CD14-positive monocyte (primary cell): ENCODE measurements around the gene FBXW12. TPM values are rescaled to one million over a fixed set of nuclear protein-coding genes. Genes with fewer than 3 reads are reported as not detected.
A peak's percentile ranks its signal among the peaks of the same experiment; 100 is the strongest.

Experiments
- DNase-seq, 3 donors: peaks; one replicate each; pipeline ENCODE4 v3.0.0-alpha.2; 2011 to 2022
- H2AFZ ChIP-seq: 2 replicates; pipeline ENCODE4 v1.6.0; 2012; ENCODE audit warnings: mild to moderate bottlenecking, low read depth, low read length, inconsistent platforms; ENCODE audit not compliant: insufficient read depth, poor library complexity, severe bottlenecking
- H3K27ac ChIP-seq, 2 donors: 1 replicate in 1 of 2; 2 replicates in 1 of 2; pipeline ENCODE4 v1.5.1; 2012 to 2013; ENCODE audit warnings: low read length in 2 of 2, control low read depth in 1 of 2, inconsistent platforms in 1 of 2, low read depth in 1 of 2, mild to moderate bottlenecking in 1 of 2
- H3K27me3 ChIP-seq, 2 donors: one replicate each; pipeline versions ENCODE4 v1.6.0 to v1.6.1; 2011 to 2013; ENCODE audit warnings: low read length in 2 of 2; ENCODE audit not compliant: control insufficient read depth in 2 of 2, insufficient read depth in 2 of 2
- H3K36me3 ChIP-seq, 2 donors: replicated peaks in 1 of 2; 1 replicate in 1 of 2; 2 replicates in 1 of 2; pipeline versions ENCODE4 v1.5.1 to v1.6.1; 2012 to 2013; ENCODE audit warnings: low read length in 2 of 2, control low read depth in 1 of 2, inconsistent platforms in 1 of 2, mild to moderate bottlenecking in 1 of 2; ENCODE audit not compliant: insufficient read depth in 2 of 2, control insufficient read depth in 1 of 2
- H3K4me1 ChIP-seq, 2 donors: 1 replicate in 1 of 2; 2 replicates in 1 of 2; pipeline versions ENCODE4 v1.5.1 to v1.6.1; 2012 to 2013; ENCODE audit warnings: low read length in 2 of 2, control low read depth in 1 of 2, inconsistent platforms in 1 of 2, mild to moderate bottlenecking in 1 of 2, moderate library complexity in 1 of 2; ENCODE audit not compliant: insufficient read depth in 2 of 2, control insufficient read depth in 1 of 2
- H3K4me2 ChIP-seq: replicated peaks from 2 replicates; pipeline ENCODE3; 2012; ENCODE audit warnings: low read length, moderate library complexity, mild to moderate bottlenecking; ENCODE audit not compliant: poor library complexity, severe bottlenecking; ENCODE audit errors: extremely low read depth
- H3K4me3 ChIP-seq, 3 experiments: fragments of 200-600 bp in 1 of 3; sonication (generic) in 1 of 3; replicated peaks in 1 of 3; 1 replicate in 2 of 3; 2 replicates in 1 of 3; pipeline ENCODE4 v1.5.1; 2011 to 2013; ENCODE audit warnings: low read length in 3 of 3, mild to moderate bottlenecking in 3 of 3, control low read depth in 2 of 3, low read depth in 2 of 3, inconsistent platforms in 1 of 3, moderate library complexity in 1 of 3
- H3K79me2 ChIP-seq: 2 replicates; pipeline ENCODE4 v1.6.0; 2012; ENCODE audit warnings: mild to moderate bottlenecking, control low read depth, inconsistent platforms, low read length, moderate library complexity; ENCODE audit not compliant: insufficient read depth
- H3K9ac ChIP-seq: 2 replicates; pipeline ENCODE4 v1.6.0; 2017; ENCODE audit warnings: low read length, mild to moderate bottlenecking; ENCODE audit not compliant: insufficient read depth, poor library complexity, severe bottlenecking
- H3K9me3 ChIP-seq, 2 donors: replicated peaks in 1 of 2; 1 replicate in 1 of 2; 2 replicates in 1 of 2; pipeline versions ENCODE4 v1.5.1 to v1.6.1; 2012 to 2013; ENCODE audit warnings: low read length in 2 of 2, control low read depth in 1 of 2; ENCODE audit not compliant: control insufficient read depth in 1 of 2, insufficient read depth in 1 of 2
- H4K20me1 ChIP-seq: 2 replicates; pipeline ENCODE4 v1.6.0; 2012; ENCODE audit warnings: mild to moderate bottlenecking, low read length, control low read depth, moderate library complexity; ENCODE audit not compliant: insufficient read depth
- H3K27ac Mint-ChIP-seq, 7 donors: one replicate each; pipeline ENCODE4 v1.8.0; 2020; ENCODE audit warnings: mild to moderate bottlenecking in 7 of 7, mixed read lengths in 7 of 7, moderate library complexity in 6 of 7, inconsistent platforms in 2 of 7
- H3K27me3 Mint-ChIP-seq, 3 donors: one replicate each; pipeline ENCODE4 v1.8.0; 2021 to 2022; ENCODE audit warnings: low read depth in 3 of 3, mild to moderate bottlenecking in 3 of 3, mixed read lengths in 3 of 3, moderate library complexity in 3 of 3, inconsistent platforms in 1 of 3
- H3K36me3 Mint-ChIP-seq, 2 donors: one replicate each; pipeline ENCODE4 v1.8.0; 2020; ENCODE audit warnings: mixed read lengths in 2 of 2, inconsistent platforms in 1 of 2, mild to moderate bottlenecking in 1 of 2
- H3K4me1 Mint-ChIP-seq: one replicate; pipeline ENCODE4 v1.8.0; 2020; ENCODE audit warnings: mild to moderate bottlenecking, mixed read lengths
- H3K4me3 Mint-ChIP-seq, 2 donors: one replicate each; pipeline ENCODE4 v1.8.0; 2020; ENCODE audit warnings: mild to moderate bottlenecking in 2 of 2, mixed read lengths in 2 of 2, moderate library complexity in 1 of 2
- H3K9me3 Mint-ChIP-seq, 7 donors: one replicate each; pipeline ENCODE4 v1.8.0; 2020 to 2022; ENCODE audit warnings: mixed read lengths in 7 of 7, mild to moderate bottlenecking in 6 of 7, moderate library complexity in 6 of 7, inconsistent platforms in 2 of 7
- WGBS: methylation state at CpG from one replicate; pipeline ENCODE4 v1.1.5; 2013; ENCODE audit warnings: missing lambda C conversion rate; ENCODE audit not compliant: insufficient coverage; 5-methylcytosine and 5-hydroxymethylcytosine counted together
- intact Hi-C, 2 donors: fragments of 100-400 bp; cut with micrococcal nuclease; formaldehyde crosslinking; loops; one replicate each; pipeline versions ENCODE4 v1.15.0 to v1.15.1; 2023
- polyA plus RNA-seq, 3 donors: library from polyadenylated mRNA; depleted of rRNA in 1 of 3; unstranded in 2 of 3; stranded (reverse) in 1 of 3; fragments of 300-500 nt in 2 of 3; fragments of >200 nt in 1 of 3; fragmentation: Illumina TruSeq in 2 of 3; gene quantifications; 1 replicate in 2 of 3; 2 replicates in 1 of 3; pipeline ENCODE4 v1.2.3, GENCODE V29; 2012 to 2021
- TF ChIP-seq, protein P1 (sequence below): fragments of 200-600 bp; IDR thresholded peaks from one replicate; pipeline ENCODE4 v1.8.0; 2022; ENCODE audit warnings: antibody characterized with exemption, mild to moderate bottlenecking

FBXW12 gene
- polyA plus RNA-seq, 3 donors: not detected

DNA sequence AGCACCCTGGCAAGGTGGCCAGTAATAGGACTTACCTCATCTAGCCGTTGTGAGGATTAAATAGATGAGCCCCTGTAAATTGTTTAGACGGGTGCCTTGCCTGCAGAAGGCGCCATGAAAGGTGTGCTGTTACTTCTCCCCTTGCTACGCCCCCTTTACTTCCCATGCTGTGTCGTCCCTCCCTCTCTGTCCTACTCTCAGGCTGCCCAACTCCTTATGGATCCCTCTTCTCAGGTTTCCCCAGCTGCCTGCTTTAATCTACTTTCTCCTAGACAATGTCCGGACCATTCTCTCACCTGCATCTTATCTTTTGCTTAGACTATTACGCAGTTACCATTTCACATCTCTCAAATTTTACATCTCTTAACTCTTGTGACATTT lies 1.7 kb upstream of the FBXW12 start:
- no peak overlapping the region for H3K4me3 Mint-ChIP-seq
- Histone ChIP-seq H3K27me3 (no peaks in the 10 kb centered on the region), H3K4me2 (no peak overlapping the region), H3K27ac (no peak overlapping the region), H3K9ac (no peak overlapping the region), H4K20me1 (no peaks in the 10 kb centered on the region), H3K9me3 (no peaks in the 10 kb centered on the region), H3K79me2 (no peaks in the 10 kb centered on the region), H3K36me3 (no peaks in the 10 kb centered on the region), H2AFZ (no peak overlapping the region), H3K4me1 (peaks cover 13 to 16% of the 10 kb centered on the region in 2 donors), H3K4me3 (no peak overlapping the region)
- intact Hi-C loops: no loop called here
- H3K4me1 Mint-ChIP-seq: peaks cover 31% of the 10 kb centered on the region
- TF ChIP-seq, protein P1, sequence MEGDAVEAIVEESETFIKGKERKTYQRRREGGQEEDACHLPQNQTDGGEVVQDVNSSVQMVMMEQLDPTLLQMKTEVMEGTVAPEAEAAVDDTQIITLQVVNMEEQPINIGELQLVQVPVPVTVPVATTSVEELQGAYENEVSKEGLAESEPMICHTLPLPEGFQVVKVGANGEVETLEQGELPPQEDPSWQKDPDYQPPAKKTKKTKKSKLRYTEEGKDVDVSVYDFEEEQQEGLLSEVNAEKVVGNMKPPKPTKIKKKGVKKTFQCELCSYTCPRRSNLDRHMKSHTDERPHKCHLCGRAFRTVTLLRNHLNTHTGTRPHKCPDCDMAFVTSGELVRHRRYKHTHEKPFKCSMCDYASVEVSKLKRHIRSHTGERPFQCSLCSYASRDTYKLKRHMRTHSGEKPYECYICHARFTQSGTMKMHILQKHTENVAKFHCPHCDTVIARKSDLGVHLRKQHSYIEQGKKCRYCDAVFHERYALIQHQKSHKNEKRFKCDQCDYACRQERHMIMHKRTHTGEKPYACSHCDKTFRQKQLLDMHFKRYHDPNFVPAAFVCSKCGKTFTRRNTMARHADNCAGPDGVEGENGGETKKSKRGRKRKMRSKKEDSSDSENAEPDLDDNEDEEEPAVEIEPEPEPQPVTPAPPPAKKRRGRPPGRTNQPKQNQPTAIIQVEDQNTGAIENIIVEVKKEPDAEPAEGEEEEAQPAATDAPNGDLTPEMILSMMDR: no peak
- H3K27ac Mint-ChIP-seq: peak overlapping the region in 1 of 7 donors; percentile 1
- no peaks in the 10 kb centered on the region for H3K36me3 Mint-ChIP-seq
- peaks cover 0 to 3% (median 0%) of the 10 kb centered on the region in 3 donors for H3K27me3 Mint-ChIP-seq
- DNase-seq: no peak
- 93% methylated on average over 7 of the region's 7 CpGs for WGBS
- peaks cover 0 to 2% (median 0%) of the 10 kb centered on the region in 7 donors for H3K9me3 Mint-ChIP-seq

DNA sequence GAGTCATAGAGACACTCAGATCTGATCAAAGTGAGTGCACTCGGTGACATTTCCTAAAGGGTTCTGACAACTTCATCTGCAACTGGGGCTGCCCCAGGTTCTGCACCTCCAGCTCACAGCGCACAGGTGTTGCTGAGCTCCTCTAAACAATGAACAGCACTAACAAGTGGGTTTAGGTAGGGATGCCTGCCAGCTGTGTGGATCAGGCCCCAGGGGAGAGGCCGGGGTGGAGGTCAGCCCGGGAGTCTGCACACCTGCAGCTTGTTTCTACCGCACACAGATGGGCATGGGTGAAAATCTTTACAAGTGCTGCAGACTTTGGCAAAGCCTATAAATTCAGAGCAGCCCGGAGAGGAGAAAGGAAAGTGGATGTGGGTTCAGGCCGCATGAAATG lies 355 bp downstream of the FBXW12 start:
- Histone ChIP-seq H2AFZ (no peak overlapping the region), H3K36me3 (no peaks in the 10 kb centered on the region), H3K27ac (no peak overlapping the region), H3K4me2 (no peak overlapping the region), H4K20me1 (no peaks in the 10 kb centered on the region), H3K9me3 (no peaks in the 10 kb centered on the region), H3K4me1 (no peaks in the 10 kb centered on the region), H3K4me3 (no peak overlapping the region), H3K79me2 (no peaks in the 10 kb centered on the region), H3K9ac (no peak overlapping the region), H3K27me3 (no peaks in the 10 kb centered on the region)
- intact Hi-C loops: no loop called here
- TF ChIP-seq, protein P1: no peak
- peaks cover 14% of the 10 kb centered on the region for H3K4me1 Mint-ChIP-seq
- H3K9me3 Mint-ChIP-seq: no peaks in the 10 kb centered on the region
- H3K27ac Mint-ChIP-seq: no peak overlapping the region
- no peak for DNase-seq
- 81% methylated on average over 6 of the region's 7 CpGs for WGBS
- H3K4me3 Mint-ChIP-seq: no peak overlapping the region
- no peaks in the 10 kb centered on the region for H3K36me3 Mint-ChIP-seq
- H3K27me3 Mint-ChIP-seq: peaks cover 0 to 3% (median 0%) of the 10 kb centered on the region in 3 donors
